ENCODE results near the gene KRT75. TPM values are rescaled to one million over a fixed set of nuclear protein-coding genes. Genes with fewer than 3 reads are reported as not detected.

Gene KRT75
- total RNA-seq, 1 experiment from 2014 or later, result not detected

GRCh38 chr12:52473768-52474167 lies 39.6 kb upstream of the KRT75 start, which contains the start of gene KRT6C:
Gene KRT6C (minus strand): TSS chr12:52473805. CDS start chr12:52473737, 68 bp downstream.
- H3K27ac Mint-ChIP-seq (ENCODE audit: low read depth, unreplicated experiment), result no peak within 1 kb of the TSS
- no peaks in the 10 kb centered on the region for H3K27me3 Mint-ChIP-seq (ENCODE audit: insufficient read depth, unreplicated experiment)
- H3K9me3 Mint-ChIP-seq (ENCODE audit: unreplicated experiment), result no peaks in the 10 kb centered on the region
- no peak within 1 kb of the TSS for H3K4me3 Mint-ChIP-seq (ENCODE audit: unreplicated experiment)
- no peaks in the 10 kb centered on the region for H3K36me3 Mint-ChIP-seq (ENCODE audit: insufficient read depth, unreplicated experiment)
- CTCF ChIA-PET, result interaction anchor here (1.0 to 1.6 kb wide), 3 partner anchors 33 to 146 kb away, joined by 3 to 6 read pairs (median 3); no protein-coding TSS in a partner anchor
- no peak for TF ChIP-seq CTCF (IDR thresholded peaks at IDR 0.05; ENCODE audit: unreplicated experiment)
- no peaks in the 10 kb centered on the region for H3K4me1 Mint-ChIP-seq (ENCODE audit: insufficient read depth, unreplicated experiment)
- peak; percentile 43 for DNase-seq (ENCODE audit: unreplicated experiment)
- POLR2A ChIA-PET, result interaction anchor here (0.6 to 2.9 kb wide), 19 partner anchors 10 to 328 kb away, joined by 3 to 20 read pairs (median 4); partner anchors contain the start of genes KRT5, KRT6A and KRT6B
- BruUV-seq (replicated peaks), result no TSS peak
- intact Hi-C loops (cut with micrococcal nuclease), result no loop called here

GRCh38 chr12:52469853-52470252 lies 35.7 kb upstream of the KRT75 start:
- DNase-seq (ENCODE audit: unreplicated experiment), result no peak
- Mint-ChIP-seq H3K27ac (ENCODE audit: low read depth, unreplicated experiment) (no peak overlapping the region), H3K4me3 (ENCODE audit: unreplicated experiment) (no peak overlapping the region), H3K9me3 (ENCODE audit: unreplicated experiment) (no peaks in the 10 kb centered on the region), H3K27me3 (ENCODE audit: insufficient read depth, unreplicated experiment) (peaks cover 6% of the 10 kb centered on the region), H3K4me1 (ENCODE audit: insufficient read depth, unreplicated experiment) (no peaks in the 10 kb centered on the region), H3K36me3 (ENCODE audit: insufficient read depth, unreplicated experiment) (no peaks in the 10 kb centered on the region)
- BruUV-seq (replicated peaks), result no TSS peak
- ChIA-PET CTCF (no interaction called here), POLR2A (no interaction called here)
- no peak for TF ChIP-seq CTCF (IDR thresholded peaks at IDR 0.05; ENCODE audit: unreplicated experiment)
- intact Hi-C loops (cut with micrococcal nuclease), result loop anchor here (2.0 kb wide), 1 partner anchor 19 kb away; no protein-coding TSS in a partner anchor

GRCh38 chr12:52464897-52465296 lies 30.7 kb upstream of the KRT75 start:
- Mint-ChIP-seq H3K9me3 (ENCODE audit: unreplicated experiment) (no peaks in the 10 kb centered on the region), H3K4me1 (ENCODE audit: insufficient read depth, unreplicated experiment) (no peaks in the 10 kb centered on the region), H3K4me3 (ENCODE audit: unreplicated experiment) (no peak overlapping the region), H3K27me3 (ENCODE audit: insufficient read depth, unreplicated experiment) (peaks cover 15% of the 10 kb centered on the region), H3K36me3 (ENCODE audit: insufficient read depth, unreplicated experiment) (no peaks in the 10 kb centered on the region), H3K27ac (ENCODE audit: low read depth, unreplicated experiment) (no peak overlapping the region)
- intact Hi-C loops (cut with micrococcal nuclease), result no loop called here
- DNase-seq (ENCODE audit: unreplicated experiment), result no peak
- no peak for TF ChIP-seq CTCF (IDR thresholded peaks at IDR 0.05; ENCODE audit: unreplicated experiment)
- CTCF ChIA-PET, result interaction anchor here (1.4 kb wide), 1 partner anchor 42 kb away, joined by 3 read pairs; no protein-coding TSS in a partner anchor
- BruUV-seq (replicated peaks), result no TSS peak
- POLR2A ChIA-PET, result interaction anchor here (0.6 to 1.1 kb wide), 4 partner anchors 12 to 30 kb away, joined by 3 to 8 read pairs (median 4); no protein-coding TSS in a partner anchor

GRCh38 chr12:52461693-52462092 lies 27.5 kb upstream of the KRT75 start:
- Mint-ChIP-seq H3K4me3 (ENCODE audit: unreplicated experiment) (no peak overlapping the region), H3K36me3 (ENCODE audit: insufficient read depth, unreplicated experiment) (no peaks in the 10 kb centered on the region), H3K27me3 (ENCODE audit: insufficient read depth, unreplicated experiment) (peaks cover 15% of the 10 kb centered on the region), H3K9me3 (ENCODE audit: unreplicated experiment) (no peaks in the 10 kb centered on the region), H3K4me1 (ENCODE audit: insufficient read depth, unreplicated experiment) (no peaks in the 10 kb centered on the region), H3K27ac (ENCODE audit: low read depth, unreplicated experiment) (no peak overlapping the region)
- DNase-seq (ENCODE audit: unreplicated experiment), result no peak
- no TSS peak for BruUV-seq (replicated peaks)
- ChIA-PET CTCF (no interaction called here), POLR2A (no interaction called here)
- TF ChIP-seq CTCF (IDR thresholded peaks at IDR 0.05; ENCODE audit: unreplicated experiment), result no peak
- intact Hi-C loops (cut with micrococcal nuclease), result no loop called here

All from MCF 10A (cell line).